Umbilical cord (tissue), 2 donors: ENCODE measurements around the gene ARMC9. TPM values are rescaled to one million over a fixed set of nuclear protein-coding genes. Genes with fewer than 3 reads are reported as not detected.
"Not testable (repeated sequence)": the region's sequence is repeated elsewhere in the genome, so short reads cannot be mapped to it uniquely, and the experiment has no call there.

Experiments
- DNase-seq: peaks from one replicate; pipeline ENCODE4 v3.0.0-alpha.2; 2015; ENCODE audit warnings: low spot score
- total RNA-seq: library from RNA; depleted of rRNA; stranded (reverse); fragments of >200 nt; gene quantifications from one replicate; pipeline ENCODE4 v1.2.3, GENCODE V29; 2014; ENCODE audit warnings: low replicate concordance; ENCODE audit not compliant: insufficient read depth

The ARMC9 gene
- total RNA-seq, 1 donor from 2014 or later, result 25.8 TPM

- DNase-seq, result no peak
Observed at GRCh38 chr2:231287696-231288095, 89.3 kb downstream of the ARMC9 start.

- DNase-seq, result no peak
Observed at GRCh38 chr2:231288590-231288989, 90.2 kb downstream of the ARMC9 start.

GRCh38 chr2:231290321-231291015 lies 92.0 kb downstream of the ARMC9 start:
- peak; percentile 16 for DNase-seq

- DNase-seq, result no peak
Observed at GRCh38 chr2:231292472-231293134, 94.2 kb downstream of the ARMC9 start.

GRCh38 chr2:231293163-231293562 lies 94.7 kb downstream of the ARMC9 start:
- no peak for DNase-seq

GRCh38 chr2:231294116-231294515 lies 95.7 kb downstream of the ARMC9 start:
- no peak for DNase-seq

GRCh38 chr2:231294571-231295362 lies 96.3 kb downstream of the ARMC9 start:
- DNase-seq, result no peak

- DNase-seq, result no peak
Observed at GRCh38 chr2:231295363-231295655, 96.9 kb downstream of the ARMC9 start.

GRCh38 chr2:231296401-231296974 lies 98.1 kb downstream of the ARMC9 start:
- no peak for DNase-seq

GRCh38 chr2:231297108-231297908 lies 98.9 kb downstream of the ARMC9 start:
- peak; percentile 66 for DNase-seq

GRCh38 chr2:231298091-231298490 lies 99.7 kb downstream of the ARMC9 start:
- DNase-seq, result no peak

- peak; percentile 43 for DNase-seq
Observed at GRCh38 chr2:231299267-231299666, 100.8 kb downstream of the ARMC9 start.

- DNase-seq, result no peak
Observed at GRCh38 chr2:231300020-231300721, 101.7 kb downstream of the ARMC9 start.

- no peak for DNase-seq
Observed at GRCh38 chr2:231300722-231301076, 102.3 kb downstream of the ARMC9 start.

- not testable (repeated sequence) for DNase-seq
Observed at GRCh38 chr2:231304259-231304658, 105.8 kb downstream of the ARMC9 start.

- DNase-seq, result no peak
Observed at GRCh38 chr2:231305221-231305620, 106.8 kb downstream of the ARMC9 start.

- no peak for DNase-seq
Observed at GRCh38 chr2:231306791-231307393, 108.5 kb downstream of the ARMC9 start.

- DNase-seq, result no peak
Observed at GRCh38 chr2:231308219-231308618, 109.8 kb downstream of the ARMC9 start.

GRCh38 chr2:231308631-231309428 lies 110.4 kb downstream of the ARMC9 start:
- DNase-seq, result peak; percentile 14

GRCh38 chr2:231312066-231312465 lies 113.6 kb downstream of the ARMC9 start:
- no peak for DNase-seq
